ENCODE measurements around the gene SLC34A3. TPM values are rescaled to one million over a fixed set of nuclear protein-coding genes. Genes with fewer than 3 reads are reported as not detected.

SLC34A3 gene
- total RNA-seq, 1 experiment from 2014 or later, result 0.13 TPM

GRCh38 chr9:137279741-137280473 lies 49.2 kb downstream of the SLC34A3 start:
- Mint-ChIP-seq H3K27ac (no peak overlapping the region), H3K9me3 (no peaks in the 10 kb centered on the region), H3K4me3 (no peak overlapping the region), H3K36me3 (no peaks in the 10 kb centered on the region), H3K4me1 (peaks cover 16% of the 10 kb centered on the region), H3K27me3 (ENCODE audit: low read depth) (peaks cover 19% of the 10 kb centered on the region)
- CTCF ChIA-PET, result interaction anchor here (0.5 to 2.1 kb wide), 7 partner anchors 26 to 266 kb away, joined by 3 to 6 read pairs (median 3); partner anchors contain the start of genes EXD3 and NOXA1
- no peak for ATAC-seq
- POLR2A ChIA-PET, result no interaction called here
- TF ChIP-seq ZNF263 (CRISPR knock-in tag; IDR thresholded peaks at IDR 0.05; ENCODE audit: low read depth) (no peak), ATF1 (CRISPR knock-in tag; IDR thresholded peaks at IDR 0.05) (no peak), NR1H2 (CRISPR knock-in tag; IDR thresholded peaks at IDR 0.05) (no peak), FOXJ3 (CRISPR knock-in tag; IDR thresholded peaks at IDR 0.05; ENCODE audit: borderline replicate concordance) (no peak), PRRX2 (CRISPR knock-in tag; IDR thresholded peaks at IDR 0.05) (no peak), ETV6 (CRISPR knock-in tag; IDR thresholded peaks at IDR 0.05) (no peak)
- TF ChIP-seq, protein P1, sequence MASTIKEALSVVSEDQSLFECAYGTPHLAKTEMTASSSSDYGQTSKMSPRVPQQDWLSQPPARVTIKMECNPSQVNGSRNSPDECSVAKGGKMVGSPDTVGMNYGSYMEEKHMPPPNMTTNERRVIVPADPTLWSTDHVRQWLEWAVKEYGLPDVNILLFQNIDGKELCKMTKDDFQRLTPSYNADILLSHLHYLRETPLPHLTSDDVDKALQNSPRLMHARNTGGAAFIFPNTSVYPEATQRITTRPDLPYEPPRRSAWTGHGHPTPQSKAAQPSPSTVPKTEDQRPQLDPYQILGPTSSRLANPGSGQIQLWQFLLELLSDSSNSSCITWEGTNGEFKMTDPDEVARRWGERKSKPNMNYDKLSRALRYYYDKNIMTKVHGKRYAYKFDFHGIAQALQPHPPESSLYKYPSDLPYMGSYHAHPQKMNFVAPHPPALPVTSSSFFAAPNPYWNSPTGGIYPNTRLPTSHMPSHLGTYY (CRISPR knock-in tag; IDR thresholded peaks at IDR 0.05), result no peak
- DNase-seq (ENCODE audit: low spot score), result no peak

- DNase-seq (ENCODE audit: low spot score) (peak; percentile 66), ATAC-seq (peak; percentile 45)
- Mint-ChIP-seq H3K36me3 (no peaks in the 10 kb centered on the region), H3K4me3 (peak overlapping the region; percentile 68), H3K27me3 (ENCODE audit: low read depth) (peaks cover 19% of the 10 kb centered on the region), H3K4me1 (peaks cover 9% of the 10 kb centered on the region), H3K27ac (no peak overlapping the region), H3K9me3 (no peaks in the 10 kb centered on the region)
- ChIA-PET POLR2A (no interaction called here), CTCF (interaction anchor here (0.6 to 2.7 kb wide), 13 partner anchors 8 to 143 kb away, joined by 3 to 17 read pairs (median 5); partner anchors contain the start of genes EXD3, NOXA1 and NRARP)
- TF ChIP-seq ZNF121 (CRISPR knock-in tag; IDR thresholded peaks at IDR 0.05), result no peak
- TF ChIP-seq SP1 (CRISPR knock-in tag; conservative IDR thresholded peaks at IDR 0.05), result peak; percentile 67
- TF ChIP-seq, protein P2, sequence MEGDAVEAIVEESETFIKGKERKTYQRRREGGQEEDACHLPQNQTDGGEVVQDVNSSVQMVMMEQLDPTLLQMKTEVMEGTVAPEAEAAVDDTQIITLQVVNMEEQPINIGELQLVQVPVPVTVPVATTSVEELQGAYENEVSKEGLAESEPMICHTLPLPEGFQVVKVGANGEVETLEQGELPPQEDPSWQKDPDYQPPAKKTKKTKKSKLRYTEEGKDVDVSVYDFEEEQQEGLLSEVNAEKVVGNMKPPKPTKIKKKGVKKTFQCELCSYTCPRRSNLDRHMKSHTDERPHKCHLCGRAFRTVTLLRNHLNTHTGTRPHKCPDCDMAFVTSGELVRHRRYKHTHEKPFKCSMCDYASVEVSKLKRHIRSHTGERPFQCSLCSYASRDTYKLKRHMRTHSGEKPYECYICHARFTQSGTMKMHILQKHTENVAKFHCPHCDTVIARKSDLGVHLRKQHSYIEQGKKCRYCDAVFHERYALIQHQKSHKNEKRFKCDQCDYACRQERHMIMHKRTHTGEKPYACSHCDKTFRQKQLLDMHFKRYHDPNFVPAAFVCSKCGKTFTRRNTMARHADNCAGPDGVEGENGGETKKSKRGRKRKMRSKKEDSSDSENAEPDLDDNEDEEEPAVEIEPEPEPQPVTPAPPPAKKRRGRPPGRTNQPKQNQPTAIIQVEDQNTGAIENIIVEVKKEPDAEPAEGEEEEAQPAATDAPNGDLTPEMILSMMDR (IDR thresholded peaks at IDR 0.05), result peak; percentile 22; the same call in 1 of the 2 replicates
- TF ChIP-seq, protein P3, sequence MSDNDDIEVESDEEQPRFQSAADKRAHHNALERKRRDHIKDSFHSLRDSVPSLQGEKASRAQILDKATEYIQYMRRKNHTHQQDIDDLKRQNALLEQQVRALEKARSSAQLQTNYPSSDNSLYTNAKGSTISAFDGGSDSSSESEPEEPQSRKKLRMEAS (CRISPR knock-in tag; IDR thresholded peaks at IDR 0.05), result peak; percentile 44; the same call in 1 of the 2 replicates
- TF ChIP-seq, protein P4, sequence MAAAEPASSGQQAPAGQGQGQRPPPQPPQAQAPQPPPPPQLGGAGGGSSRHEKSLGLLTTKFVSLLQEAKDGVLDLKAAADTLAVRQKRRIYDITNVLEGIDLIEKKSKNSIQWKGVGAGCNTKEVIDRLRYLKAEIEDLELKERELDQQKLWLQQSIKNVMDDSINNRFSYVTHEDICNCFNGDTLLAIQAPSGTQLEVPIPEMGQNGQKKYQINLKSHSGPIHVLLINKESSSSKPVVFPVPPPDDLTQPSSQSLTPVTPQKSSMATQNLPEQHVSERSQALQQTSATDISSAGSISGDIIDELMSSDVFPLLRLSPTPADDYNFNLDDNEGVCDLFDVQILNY (CRISPR knock-in tag; IDR thresholded peaks at IDR 0.05), result 0 out of 2 replicates have a peak, but pooled peaks have one; percentile 42
- no peak for TF ChIP-seq PRRX2 (CRISPR knock-in tag; IDR thresholded peaks at IDR 0.05)
- peak; percentile 66; the same call in 1 of the 2 replicates for TF ChIP-seq ETV6 (CRISPR knock-in tag; IDR thresholded peaks at IDR 0.05)
- TF ChIP-seq ATF1 (CRISPR knock-in tag; IDR thresholded peaks at IDR 0.05), result 0 out of 2 replicates have a peak, but pooled peaks have one; percentile 41
- TF ChIP-seq, protein P5, sequence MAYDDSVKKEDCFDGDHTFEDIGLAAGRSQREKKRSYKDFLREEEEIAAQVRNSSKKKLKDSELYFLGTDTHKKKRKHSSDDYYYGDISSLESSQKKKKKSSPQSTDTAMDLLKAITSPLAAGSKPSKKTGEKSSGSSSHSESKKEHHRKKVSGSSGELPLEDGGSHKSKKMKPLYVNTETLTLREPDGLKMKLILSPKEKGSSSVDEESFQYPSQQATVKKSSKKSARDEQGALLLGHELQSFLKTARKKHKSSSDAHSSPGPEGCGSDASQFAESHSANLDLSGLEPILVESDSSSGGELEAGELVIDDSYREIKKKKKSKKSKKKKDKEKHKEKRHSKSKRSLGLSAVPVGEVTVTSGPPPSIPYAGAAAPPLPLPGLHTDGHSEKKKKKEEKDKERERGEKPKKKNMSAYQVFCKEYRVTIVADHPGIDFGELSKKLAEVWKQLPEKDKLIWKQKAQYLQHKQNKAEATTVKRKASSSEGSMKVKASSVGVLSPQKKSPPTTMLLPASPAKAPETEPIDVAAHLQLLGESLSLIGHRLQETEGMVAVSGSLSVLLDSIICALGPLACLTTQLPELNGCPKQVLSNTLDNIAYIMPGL (CRISPR knock-in tag; IDR thresholded peaks at IDR 0.05), result peak; percentile 95
These were observed 50.0 kb downstream of the SLC34A3 start for GRCh38 chr9:137280474-137281344.

All from WTC11 (cell line).